K562 (cell line): ENCODE results near the gene REC8. TPM values are rescaled to one million over a fixed set of nuclear protein-coding genes. Genes with fewer than 3 reads are reported as not detected.

Experiments used
- DMBX1 ChIP-seq: fragments of 250-450 bp; sonication (Bioruptor Pico); IDR thresholded peaks from 2 replicates; pipeline ENCODE4 v1.8.0; 2022; ENCODE audit warnings: inconsistent platforms, mild to moderate bottlenecking, moderate library complexity, borderline replicate concordance
- E2F3 ChIP-seq: fragments of 250-450 bp; sonication (Bioruptor Pico); IDR thresholded peaks from 2 replicates; pipeline ENCODE4 v1.4.0; 2020; ENCODE audit warnings: mild to moderate bottlenecking
- EP400 ChIP-seq: fragments of 450-650 bp; IDR thresholded peaks from 2 replicates; pipeline ENCODE4 v1.6.1; 2017; ENCODE audit warnings: antibody characterized with exemption, mild to moderate bottlenecking, moderate library complexity
- FOXK2 ChIP-seq, 2 experiments: fragments of 450-650 bp; IDR thresholded peaks in 1 of 2; conservative IDR thresholded peaks in 1 of 2; 2 replicates each; pipeline ENCODE4 v1.6.1; 2016; ENCODE audit warnings: low read depth in 2 of 2, mild to moderate bottlenecking in 1 of 2
- JUN ChIP-seq, 2 experiments: sonication (generic) in 1 of 2; formaldehyde crosslinking in 1 of 2; IDR thresholded peaks; 2 replicates each; pipeline versions ENCODE4 v1.6.1 to v1.8.0; 2012 to 2022; ENCODE audit warnings: borderline replicate concordance in 2 of 2, mild to moderate bottlenecking in 2 of 2, improper control_type of control experiment in 1 of 2, low read depth in 1 of 2, low read length in 1 of 2, missing genetic modification reagents in 1 of 2
- KDM4B ChIP-seq, 2 experiments: fragments of 450-650 bp in 1 of 2; sonication (generic) in 1 of 2; IDR thresholded peaks; 2 replicates each; pipeline ENCODE4 v1.6.1; 2016 to 2017; ENCODE audit warnings: borderline replicate concordance in 2 of 2, antibody characterized with exemption in 1 of 2, low read depth in 1 of 2, mild to moderate bottlenecking in 1 of 2
- KLF16 ChIP-seq: IDR thresholded peaks from 2 replicates; pipeline ENCODE4 v1.6.1; 2016; ENCODE audit warnings: antibody characterized with exemption
- NR3C1 ChIP-seq: sonication (generic); formaldehyde crosslinking; IDR thresholded peaks from 2 replicates; pipeline ENCODE4 v1.8.1; 2022; ENCODE audit warnings: missing genetic modification reagents
- RAD51 ChIP-seq: fragments of 450-650 bp; IDR thresholded peaks from 2 replicates; pipeline ENCODE4 v1.7.1; 2016; ENCODE audit warnings: low read depth, mild to moderate bottlenecking, borderline replicate concordance
- SAP30 ChIP-seq: fragments of 200-600 bp; sonication (generic); IDR thresholded peaks from 2 replicates; pipeline ENCODE4 v1.6.1; 2012; ENCODE audit warnings: borderline replicate concordance, low read depth, mild to moderate bottlenecking, moderate library complexity, low read length, control low read depth, inconsistent platforms; ENCODE audit not compliant: insufficient read depth, poor library complexity, severe bottlenecking
- TRIM24 ChIP-seq, 2 experiments: fragments of 450-650 bp; IDR thresholded peaks; 2 replicates each; pipeline ENCODE4 v1.6.1; 2016
- XRCC5 ChIP-seq: fragments of 200-400 bp; formaldehyde crosslinking; IDR thresholded peaks from 2 replicates; pipeline ENCODE4 v1.6.1; 2017; ENCODE audit warnings: low read depth, mild to moderate bottlenecking, low read length
- ZNF224 ChIP-seq: sonication (generic); formaldehyde crosslinking; IDR thresholded peaks from 2 replicates; pipeline ENCODE4 v1.8.0; 2022; ENCODE audit warnings: mild to moderate bottlenecking, missing genetic modification reagents
- polyA plus RNA-seq, 8 experiments: library from polyadenylated mRNA; depleted of rRNA in 4 of 8; stranded (reverse) in 5 of 8; unstranded in 3 of 8; fragments of >200 nt; fragmentation: Nextera tagmentation in 2 of 8; fragmentation: Illumina TruSeq in 1 of 8; extraction: Ambion mirVana in 2 of 8; extraction: Trizol in 1 of 8; gene quantifications; 2 replicates each; pipeline versions ENCODE4 v1.2.1 to v1.2.3, GENCODE V29; 2011 to 2014; ENCODE audit warnings: inconsistent platforms in 1 of 8, missing spikeins in 1 of 8
- total RNA-seq, 7 experiments: library from RNA; depleted of rRNA in 6 of 7; stranded (reverse); fragments of >200 nt in 6 of 7; fragmentation: Illumina TruSeq in 2 of 7; extraction: Trizol in 2 of 7; gene quantifications; 2 replicates each; pipeline versions ENCODE4 v1.2.1 to v1.2.3, GENCODE V29; 2011 to 2021; ENCODE audit warnings: low replicate concordance in 1 of 7
- TF ChIP-seq, protein P1 (sequence below): fragments of 450-650 bp; formaldehyde crosslinking; IDR thresholded peaks from 2 replicates; pipeline ENCODE4 v1.4.0; 2020; ENCODE audit warnings: mild to moderate bottlenecking, moderate library complexity
- TF ChIP-seq, protein P2 (sequence below): IDR thresholded peaks from 2 replicates; pipeline ENCODE4 v1.6.1; 2011; ENCODE audit warnings: borderline replicate concordance, low read depth, mild to moderate bottlenecking, moderate library complexity, low read length; ENCODE audit not compliant: insufficient read depth, poor library complexity, severe bottlenecking
- TF ChIP-seq, protein P3 (sequence below), 2 experiments: fragments of 450-650 bp; IDR thresholded peaks; 2 replicates each; pipeline ENCODE4 v1.6.1; 2018; ENCODE audit warnings: mild to moderate bottlenecking in 2 of 2, low read depth in 1 of 2; ENCODE audit not compliant: partially characterized antibody in 2 of 2

The REC8 gene
- total and polyA plus RNA-seq, 9 of the 15 experiments (the other 6 are each of a cell fraction or from before 2014, with no cell fraction given): 0.11 to 2.5 (median 0.85) TPM

DNA sequence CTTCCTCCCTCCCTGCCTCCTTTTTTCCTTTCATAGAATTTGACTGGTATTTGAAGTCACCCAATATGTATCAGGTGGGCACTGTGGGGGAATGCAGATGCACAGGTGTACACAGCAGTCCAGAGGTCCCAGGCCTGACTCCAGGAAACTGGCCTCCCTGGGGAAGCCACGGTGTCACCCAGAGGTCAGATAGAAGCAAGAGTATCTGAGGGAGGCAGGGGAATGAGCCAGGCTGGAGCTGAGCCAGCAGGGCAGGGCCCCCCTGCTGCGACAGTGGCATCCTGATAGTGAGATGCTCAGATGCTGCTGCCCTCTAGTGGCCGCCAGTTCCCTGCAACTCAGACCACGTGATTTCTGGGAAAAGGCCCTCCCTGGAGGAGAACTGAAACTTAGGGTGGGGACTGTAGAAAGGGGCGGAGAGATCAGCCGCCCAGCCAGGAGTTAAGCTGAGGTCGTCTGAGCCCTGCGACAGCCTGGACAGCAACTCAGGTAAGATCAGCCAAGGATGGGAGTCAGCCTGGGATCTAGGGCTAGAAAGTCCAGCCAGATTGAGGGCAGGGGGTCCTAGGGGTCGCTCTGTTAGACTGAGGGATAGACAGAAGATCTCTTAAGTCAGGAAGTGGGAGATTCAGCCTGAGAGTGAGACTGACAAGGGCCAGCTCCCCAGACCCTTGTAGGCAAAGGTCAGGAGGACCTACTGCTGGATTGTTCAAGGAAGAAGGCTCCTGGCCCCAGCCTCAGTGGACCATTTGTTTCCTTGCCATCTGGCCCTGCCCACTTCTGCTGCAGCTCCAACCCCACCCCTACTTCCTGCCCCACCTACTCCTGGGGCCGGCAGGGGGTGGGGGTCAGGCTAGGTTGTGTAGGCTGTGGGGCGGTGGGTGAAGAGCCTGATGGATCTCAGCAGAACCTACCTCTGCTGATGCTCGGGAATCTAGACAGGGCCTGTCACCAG is 10.8 kb upstream of the REC8 start, which contains the start of gene IRF9 (continued):
- TF ChIP-seq ZNF224 (CRISPR knock-in tag): no peak
- TF ChIP-seq RAD51: peak; percentile 95
- no peak for TF ChIP-seq NR3C1 (CRISPR knock-in tag)
- peak; percentile 80 for TF ChIP-seq EP400
- TF ChIP-seq FOXK2 (conservative IDR thresholded peaks at IDR 0.05 in 1 of 2, IDR thresholded peaks at IDR 0.05 in 1 of 2; ENCODE audit: low read depth in 2 of 2): peak in 1 of 2 experiments; percentile 38; a peak in 1 of 4 replicates
- 0 out of 4 replicates have a peak, but pooled peaks of 1 of the 2 experiments have one; percentile 13 for TF ChIP-seq TRIM24 (IDR thresholded peaks at IDR 0.05)
- TF ChIP-seq, protein P1, sequence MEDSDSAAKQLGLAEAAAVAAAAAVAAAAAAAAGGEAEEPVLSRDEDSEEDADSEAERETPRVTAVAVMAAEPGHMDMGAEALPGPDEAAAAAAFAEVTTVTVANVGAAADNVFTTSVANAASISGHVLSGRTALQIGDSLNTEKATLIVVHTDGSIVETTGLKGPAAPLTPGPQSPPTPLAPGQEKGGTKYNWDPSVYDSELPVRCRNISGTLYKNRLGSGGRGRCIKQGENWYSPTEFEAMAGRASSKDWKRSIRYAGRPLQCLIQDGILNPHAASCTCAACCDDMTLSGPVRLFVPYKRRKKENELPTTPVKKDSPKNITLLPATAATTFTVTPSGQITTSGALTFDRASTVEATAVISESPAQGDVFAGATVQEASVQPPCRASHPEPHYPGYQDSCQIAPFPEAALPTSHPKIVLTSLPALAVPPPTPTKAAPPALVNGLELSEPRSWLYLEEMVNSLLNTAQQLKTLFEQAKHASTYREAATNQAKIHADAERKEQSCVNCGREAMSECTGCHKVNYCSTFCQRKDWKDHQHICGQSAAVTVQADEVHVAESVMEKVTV (CRISPR knock-in tag): peak; percentile 41
- peak; percentile 82; the same call in 1 of the 2 replicates for TF ChIP-seq XRCC5
- 0 out of 2 replicates have a peak, but pooled peaks have one; percentile 32 for TF ChIP-seq KLF16
- TF ChIP-seq, protein P2, sequence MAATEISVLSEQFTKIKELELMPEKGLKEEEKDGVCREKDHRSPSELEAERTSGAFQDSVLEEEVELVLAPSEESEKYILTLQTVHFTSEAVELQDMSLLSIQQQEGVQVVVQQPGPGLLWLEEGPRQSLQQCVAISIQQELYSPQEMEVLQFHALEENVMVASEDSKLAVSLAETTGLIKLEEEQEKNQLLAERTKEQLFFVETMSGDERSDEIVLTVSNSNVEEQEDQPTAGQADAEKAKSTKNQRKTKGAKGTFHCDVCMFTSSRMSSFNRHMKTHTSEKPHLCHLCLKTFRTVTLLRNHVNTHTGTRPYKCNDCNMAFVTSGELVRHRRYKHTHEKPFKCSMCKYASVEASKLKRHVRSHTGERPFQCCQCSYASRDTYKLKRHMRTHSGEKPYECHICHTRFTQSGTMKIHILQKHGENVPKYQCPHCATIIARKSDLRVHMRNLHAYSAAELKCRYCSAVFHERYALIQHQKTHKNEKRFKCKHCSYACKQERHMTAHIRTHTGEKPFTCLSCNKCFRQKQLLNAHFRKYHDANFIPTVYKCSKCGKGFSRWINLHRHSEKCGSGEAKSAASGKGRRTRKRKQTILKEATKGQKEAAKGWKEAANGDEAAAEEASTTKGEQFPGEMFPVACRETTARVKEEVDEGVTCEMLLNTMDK: peak; percentile 32
- no peak for TF ChIP-seq SAP30
- TF ChIP-seq, protein P3, sequence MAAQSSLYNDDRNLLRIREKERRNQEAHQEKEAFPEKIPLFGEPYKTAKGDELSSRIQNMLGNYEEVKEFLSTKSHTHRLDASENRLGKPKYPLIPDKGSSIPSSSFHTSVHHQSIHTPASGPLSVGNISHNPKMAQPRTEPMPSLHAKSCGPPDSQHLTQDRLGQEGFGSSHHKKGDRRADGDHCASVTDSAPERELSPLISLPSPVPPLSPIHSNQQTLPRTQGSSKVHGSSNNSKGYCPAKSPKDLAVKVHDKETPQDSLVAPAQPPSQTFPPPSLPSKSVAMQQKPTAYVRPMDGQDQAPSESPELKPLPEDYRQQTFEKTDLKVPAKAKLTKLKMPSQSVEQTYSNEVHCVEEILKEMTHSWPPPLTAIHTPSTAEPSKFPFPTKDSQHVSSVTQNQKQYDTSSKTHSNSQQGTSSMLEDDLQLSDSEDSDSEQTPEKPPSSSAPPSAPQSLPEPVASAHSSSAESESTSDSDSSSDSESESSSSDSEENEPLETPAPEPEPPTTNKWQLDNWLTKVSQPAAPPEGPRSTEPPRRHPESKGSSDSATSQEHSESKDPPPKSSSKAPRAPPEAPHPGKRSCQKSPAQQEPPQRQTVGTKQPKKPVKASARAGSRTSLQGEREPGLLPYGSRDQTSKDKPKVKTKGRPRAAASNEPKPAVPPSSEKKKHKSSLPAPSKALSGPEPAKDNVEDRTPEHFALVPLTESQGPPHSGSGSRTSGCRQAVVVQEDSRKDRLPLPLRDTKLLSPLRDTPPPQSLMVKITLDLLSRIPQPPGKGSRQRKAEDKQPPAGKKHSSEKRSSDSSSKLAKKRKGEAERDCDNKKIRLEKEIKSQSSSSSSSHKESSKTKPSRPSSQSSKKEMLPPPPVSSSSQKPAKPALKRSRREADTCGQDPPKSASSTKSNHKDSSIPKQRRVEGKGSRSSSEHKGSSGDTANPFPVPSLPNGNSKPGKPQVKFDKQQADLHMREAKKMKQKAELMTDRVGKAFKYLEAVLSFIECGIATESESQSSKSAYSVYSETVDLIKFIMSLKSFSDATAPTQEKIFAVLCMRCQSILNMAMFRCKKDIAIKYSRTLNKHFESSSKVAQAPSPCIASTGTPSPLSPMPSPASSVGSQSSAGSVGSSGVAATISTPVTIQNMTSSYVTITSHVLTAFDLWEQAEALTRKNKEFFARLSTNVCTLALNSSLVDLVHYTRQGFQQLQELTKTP (IDR thresholded peaks at IDR 0.05; ENCODE audit: low read depth in 1 of 2, partially characterized antibody in 2 of 2): peak in 1 of 2 experiments; percentile 22
- TF ChIP-seq E2F3 (CRISPR knock-in tag): no peak
- TF ChIP-seq JUN (IDR thresholded peaks at IDR 0.05; ENCODE audit: borderline replicate concordance, low read depth, low read length): peak; percentile 52; the same call in 1 of the 2 replicates
- no peak for TF ChIP-seq JUN (CRISPR knock-in tag; IDR thresholded peaks at IDR 0.05; ENCODE audit: borderline replicate concordance)
- TF ChIP-seq DMBX1 (CRISPR knock-in tag): 0 out of 2 replicates have a peak, but pooled peaks have one; percentile 52
- peak in 1 of 2 experiments; percentile 72; a peak in 1 of 4 replicates for TF ChIP-seq KDM4B (IDR thresholded peaks at IDR 0.05; ENCODE audit: borderline replicate concordance in 2 of 2, low read depth in 1 of 2)
